Measurements from ENCODE around the gene SLC39A11.

DNA sequence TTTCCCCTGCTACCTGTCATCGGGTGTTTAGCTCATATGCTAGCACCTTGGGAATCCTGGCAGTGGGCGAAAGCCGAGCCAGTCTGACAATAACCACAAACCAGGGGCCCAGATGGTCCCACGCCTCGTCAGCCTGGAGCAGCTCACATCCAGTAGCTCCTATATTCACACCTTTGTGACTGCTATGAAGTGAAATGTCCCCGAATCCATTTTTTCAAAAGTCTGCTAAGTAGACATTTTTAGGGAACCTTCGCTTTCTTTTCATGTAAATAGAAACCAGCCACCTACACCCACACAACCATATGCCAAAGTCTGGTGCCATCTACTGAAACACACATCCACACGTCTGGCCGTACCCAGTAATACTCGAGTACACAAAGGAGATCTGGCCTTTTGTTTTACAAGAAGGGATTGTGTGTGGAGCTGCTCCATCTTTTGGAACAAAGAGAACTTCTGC is 176.8 kb downstream of the SLC39A11 start:
- TF ChIP-seq, protein P1, sequence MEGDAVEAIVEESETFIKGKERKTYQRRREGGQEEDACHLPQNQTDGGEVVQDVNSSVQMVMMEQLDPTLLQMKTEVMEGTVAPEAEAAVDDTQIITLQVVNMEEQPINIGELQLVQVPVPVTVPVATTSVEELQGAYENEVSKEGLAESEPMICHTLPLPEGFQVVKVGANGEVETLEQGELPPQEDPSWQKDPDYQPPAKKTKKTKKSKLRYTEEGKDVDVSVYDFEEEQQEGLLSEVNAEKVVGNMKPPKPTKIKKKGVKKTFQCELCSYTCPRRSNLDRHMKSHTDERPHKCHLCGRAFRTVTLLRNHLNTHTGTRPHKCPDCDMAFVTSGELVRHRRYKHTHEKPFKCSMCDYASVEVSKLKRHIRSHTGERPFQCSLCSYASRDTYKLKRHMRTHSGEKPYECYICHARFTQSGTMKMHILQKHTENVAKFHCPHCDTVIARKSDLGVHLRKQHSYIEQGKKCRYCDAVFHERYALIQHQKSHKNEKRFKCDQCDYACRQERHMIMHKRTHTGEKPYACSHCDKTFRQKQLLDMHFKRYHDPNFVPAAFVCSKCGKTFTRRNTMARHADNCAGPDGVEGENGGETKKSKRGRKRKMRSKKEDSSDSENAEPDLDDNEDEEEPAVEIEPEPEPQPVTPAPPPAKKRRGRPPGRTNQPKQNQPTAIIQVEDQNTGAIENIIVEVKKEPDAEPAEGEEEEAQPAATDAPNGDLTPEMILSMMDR (conservative IDR thresholded peaks at IDR 0.05; ENCODE audit: low read length): no peak
- no peak for TF ChIP-seq EZH2phosphoT487 (IDR thresholded peaks at IDR 0.05; ENCODE audit: borderline replicate concordance, low read depth, low read length)

All from OCI-LY7 (cell line).